Stomach (tissue), 9 donors: Measurements from ENCODE around the gene MRI1. TPM values are rescaled to one million over a fixed set of nuclear protein-coding genes. Genes with fewer than 3 reads are reported as not detected.
"Not testable (repeated sequence)": the region's sequence is repeated elsewhere in the genome, so short reads cannot be mapped to it uniquely, and the experiment has no call there.

Experiments
- DNase-seq, 2 donors: peaks; one replicate each; pipeline versions ENCODE4 v3.0.0 to v3.0.0-alpha.2; 2013 to 2019
- H3K27ac ChIP-seq, 5 donors: fragments of 200-600 bp in 4 of 5; sonication (generic) in 4 of 5; one replicate each; pipeline ENCODE4 v1.5.1; 2013 to 2019; ENCODE audit warnings: mild to moderate bottlenecking in 1 of 5, moderate library complexity in 1 of 5
- H3K27me3 ChIP-seq, 3 donors: fragments of 200-600 bp; sonication (generic); one replicate each; pipeline ENCODE4 v1.5.1; 2017 to 2019; ENCODE audit warnings: mixed run types in 1 of 3
- H3K36me3 ChIP-seq, 4 donors: fragments of 200-600 bp; sonication (generic); 1 replicate in 3 of 4; 2 replicates in 1 of 4; pipeline ENCODE4 v1.5.1; 2016 to 2019
- H3K4me1 ChIP-seq, 4 donors: fragments of 200-600 bp; sonication (generic); one replicate each; pipeline ENCODE4 v1.5.1; 2016 to 2019
- H3K4me3 ChIP-seq, 4 donors: fragments of 200-600 bp; sonication (generic) in 3 of 4; one replicate each; pipeline ENCODE4 v1.5.1; 2016 to 2019; ENCODE audit warnings: mild to moderate bottlenecking in 1 of 4
- H3K9me3 ChIP-seq, 4 donors: fragments of 200-600 bp; sonication (generic); one replicate each; pipeline ENCODE4 v1.5.1; 2016 to 2019
- EP300 ChIP-seq: sonication (generic); formaldehyde crosslinking; IDR thresholded peaks from one replicate; pipeline ENCODE4 v1.6.1; 2017; ENCODE audit warnings: antibody characterized with exemption
- POLR2A ChIP-seq, 4 donors: fragments of 450-650 bp; IDR thresholded peaks; one replicate each; pipeline ENCODE4 v1.6.1; 2016; ENCODE audit warnings: antibody characterized with exemption in 4 of 4, control low read depth in 2 of 4, mild to moderate bottlenecking in 1 of 4, moderate library complexity in 1 of 4
- POLR2AphosphoS5 ChIP-seq, 3 donors: sonication (generic); formaldehyde crosslinking; IDR thresholded peaks; one replicate each; pipeline ENCODE4 v1.6.1; 2016; ENCODE audit warnings: antibody characterized with exemption in 3 of 3
- WGBS, 5 donors: extraction: QIAGEN DNeasy Blood & Tissue Kit in 3 of 5; methylation state at CpG; one replicate each; pipeline versions ENCODE4 v1.1.5 to v1.1.7; 2013 to 2018; 5-methylcytosine and 5-hydroxymethylcytosine counted together
- intact Hi-C: fragments of 100-400 bp; cut with DNase I; formaldehyde crosslinking; loops from one replicate; pipeline ENCODE4 v1.15.1; 2023; ENCODE audit warnings: low total_unique reads
- polyA plus RNA-seq, 3 donors: library from polyadenylated mRNA; stranded (reverse); fragments of 200-250 nt; gene quantifications; one replicate each; pipeline ENCODE4 v1.2.3, GENCODE V29; 2013
- total RNA-seq, 5 donors: library from RNA; depleted of rRNA; stranded (reverse); fragments of >200 nt; gene quantifications; one replicate each; pipeline versions ENCODE4 v1.1.0 to v1.2.3, GENCODE V29; 2014 to 2016
- TF ChIP-seq, protein P1 (sequence below), 7 experiments: fragments of 450-650 bp in 4 of 7; fragments of 200-600 bp in 3 of 7; sonication (generic) in 3 of 7; IDR thresholded peaks; one replicate each; pipeline ENCODE4 v1.5.1; 2016 to 2019; ENCODE audit warnings: antibody characterized with exemption in 7 of 7, control low read depth in 2 of 7, mild to moderate bottlenecking in 1 of 7
- donor health status: healthy with polysubstance abuse.
- donor health status: Bipolar disorder and iron deficiency.
- donor health status: healthy.

MRI1 gene
- total and polyA plus RNA-seq, 8 donors: 7.3 to 249 (median 36.4) TPM

DNA sequence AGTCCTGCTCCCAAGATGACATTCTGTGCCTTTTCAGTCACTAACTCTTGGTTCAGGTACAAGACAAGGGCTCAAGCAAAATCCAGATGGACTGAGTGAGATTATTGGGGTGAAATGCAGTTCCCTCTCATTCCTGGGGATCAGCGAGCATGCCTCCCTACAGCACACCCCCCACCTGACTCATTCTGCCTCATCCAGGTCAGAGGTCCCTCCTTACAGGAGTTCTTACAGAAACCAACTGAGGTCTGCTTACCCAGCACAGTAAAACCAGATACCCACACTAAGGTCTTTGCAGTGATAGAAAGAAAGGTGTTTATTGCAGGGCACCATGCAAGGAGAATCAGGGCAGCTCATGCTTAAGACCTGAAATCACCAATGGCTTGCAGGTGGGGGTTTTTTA is 21.6 kb upstream of the MRI1 start:
- Histone ChIP-seq H3K4me3 (no peak overlapping the region), H3K27ac (no peak overlapping the region), H3K9me3 (no peaks in the 10 kb centered on the region), H3K27me3 (no peaks in the 10 kb centered on the region), H3K36me3 (peaks cover 0 to 2% (median 0%) of the 10 kb centered on the region in 4 donors), H3K4me1 (no peaks in the 10 kb centered on the region)
- 82 to 100% (median 100%) methylated on average over 1 of the region's 1 CpG for WGBS, 5 donors
- no peak for DNase-seq
- intact Hi-C loops: no loop called here
- TF ChIP-seq, protein P1, sequence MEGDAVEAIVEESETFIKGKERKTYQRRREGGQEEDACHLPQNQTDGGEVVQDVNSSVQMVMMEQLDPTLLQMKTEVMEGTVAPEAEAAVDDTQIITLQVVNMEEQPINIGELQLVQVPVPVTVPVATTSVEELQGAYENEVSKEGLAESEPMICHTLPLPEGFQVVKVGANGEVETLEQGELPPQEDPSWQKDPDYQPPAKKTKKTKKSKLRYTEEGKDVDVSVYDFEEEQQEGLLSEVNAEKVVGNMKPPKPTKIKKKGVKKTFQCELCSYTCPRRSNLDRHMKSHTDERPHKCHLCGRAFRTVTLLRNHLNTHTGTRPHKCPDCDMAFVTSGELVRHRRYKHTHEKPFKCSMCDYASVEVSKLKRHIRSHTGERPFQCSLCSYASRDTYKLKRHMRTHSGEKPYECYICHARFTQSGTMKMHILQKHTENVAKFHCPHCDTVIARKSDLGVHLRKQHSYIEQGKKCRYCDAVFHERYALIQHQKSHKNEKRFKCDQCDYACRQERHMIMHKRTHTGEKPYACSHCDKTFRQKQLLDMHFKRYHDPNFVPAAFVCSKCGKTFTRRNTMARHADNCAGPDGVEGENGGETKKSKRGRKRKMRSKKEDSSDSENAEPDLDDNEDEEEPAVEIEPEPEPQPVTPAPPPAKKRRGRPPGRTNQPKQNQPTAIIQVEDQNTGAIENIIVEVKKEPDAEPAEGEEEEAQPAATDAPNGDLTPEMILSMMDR (IDR thresholded peaks at IDR 0.05): no peak
- TF ChIP-seq EP300: no peak
- no peak for TF ChIP-seq POLR2AphosphoS5 (IDR thresholded peaks at IDR 0.05)
- TF ChIP-seq POLR2A (IDR thresholded peaks at IDR 0.05): no peak

DNA sequence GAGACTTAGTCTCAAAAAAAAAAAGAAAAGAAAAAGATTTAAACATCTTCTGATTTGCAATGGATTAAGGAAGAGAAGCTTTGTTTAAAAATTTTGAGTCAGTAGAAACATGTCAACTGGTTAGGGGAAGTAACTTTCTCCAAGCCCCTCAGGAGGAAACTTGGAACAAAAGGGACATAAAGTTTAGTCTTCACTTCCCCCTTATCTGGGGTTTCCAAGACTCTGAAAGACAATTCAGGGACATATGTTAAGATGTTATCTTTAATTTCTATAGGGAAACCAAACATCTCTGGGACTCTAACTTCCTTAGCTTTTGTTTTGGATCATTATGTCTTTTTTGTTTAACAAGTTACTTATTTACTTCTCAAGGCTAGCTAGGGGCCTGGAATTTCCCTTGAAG is 20.1 kb upstream of the MRI1 start:
- Histone ChIP-seq H3K4me3 (no peak overlapping the region), H3K4me1 (peaks cover 9 to 13% (median 10%) of the 10 kb centered on the region in 4 donors), H3K9me3 (no peaks in the 10 kb centered on the region), H3K36me3 (no peaks in the 10 kb centered on the region), H3K27me3 (no peaks in the 10 kb centered on the region), H3K27ac (no peak overlapping the region)
- no peak for DNase-seq
- TF ChIP-seq, protein P1 (IDR thresholded peaks at IDR 0.05): no peak
- TF ChIP-seq POLR2AphosphoS5 (IDR thresholded peaks at IDR 0.05) (no peak), EP300 (no peak), POLR2A (IDR thresholded peaks at IDR 0.05) (no peak)
- intact Hi-C loops: no loop called here

DNA sequence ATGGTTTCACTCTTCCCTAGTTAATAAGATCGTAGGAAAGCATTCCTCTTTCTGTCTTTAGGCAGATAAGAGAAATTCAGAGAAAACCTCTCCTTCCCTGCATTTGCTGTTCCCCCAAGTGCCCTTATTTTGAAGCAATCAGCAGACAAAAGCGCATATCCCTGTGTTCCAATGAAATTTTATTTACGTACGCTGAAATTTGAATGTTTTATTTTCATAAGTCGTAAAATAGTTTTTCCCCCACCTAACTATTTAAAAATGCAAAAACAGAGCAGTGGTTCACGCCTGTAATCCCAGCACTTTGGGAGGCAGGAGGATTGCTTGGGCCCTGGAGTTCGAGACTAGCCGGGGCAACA is 17.2 kb upstream of the MRI1 start:
- intact Hi-C loops: no loop called here
- Histone ChIP-seq H3K4me3 (peak overlapping the region; percentile 62 to 84 (median 78)), H3K27me3 (no peaks in the 10 kb centered on the region), H3K4me1 (peaks cover 9 to 30% (median 27%) of the 10 kb centered on the region in 4 donors), H3K27ac (peak overlapping the region; percentile 52 to 95 (median 93)), H3K36me3 (peaks cover 9 to 14% (median 10%) of the 10 kb centered on the region in 4 donors), H3K9me3 (no peaks in the 10 kb centered on the region)
- DNase-seq: no peak
- TF ChIP-seq POLR2AphosphoS5 (IDR thresholded peaks at IDR 0.05) (no peak), EP300 (no peak)
- WGBS, 5 donors: 85 to 92% (median 89%) methylated on average over 8 of the region's 8 CpGs

DNA sequence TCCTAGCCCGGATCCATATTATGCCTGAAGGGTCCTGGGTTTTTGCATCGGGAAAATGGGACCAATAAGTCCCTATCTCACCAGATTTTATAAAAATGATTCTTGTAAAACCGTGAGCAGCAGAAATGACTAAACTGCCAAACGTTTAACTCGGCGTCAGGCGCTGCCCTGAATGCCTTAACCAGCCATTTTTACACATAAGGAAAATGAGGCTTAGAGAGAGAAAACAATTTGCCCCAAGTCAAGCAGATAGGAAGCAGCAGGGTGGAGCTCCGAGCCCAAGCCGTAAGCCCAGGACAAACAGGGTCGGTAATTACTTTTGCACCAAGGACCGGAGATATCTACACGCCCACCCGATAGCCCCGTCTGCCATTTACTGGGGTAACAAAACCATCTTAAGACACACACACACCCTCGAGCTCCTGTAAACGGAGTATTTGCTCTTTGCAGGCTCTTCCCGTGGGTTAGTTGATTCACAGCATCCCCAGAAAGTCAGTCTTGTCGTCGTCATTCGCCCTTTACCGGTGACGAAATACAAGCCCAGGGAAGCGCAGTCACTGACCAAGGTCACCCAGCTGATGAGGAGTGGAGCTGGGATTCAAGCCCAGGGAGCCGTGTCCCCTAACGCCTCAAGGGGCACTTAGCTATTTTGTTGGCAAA is 16.0 kb upstream of the MRI1 start:
- peaks cover 9 to 30% (median 27%) of the 10 kb centered on the region in 4 donors for H3K4me1 ChIP-seq
- no peaks in the 10 kb centered on the region for H3K9me3 ChIP-seq
- WGBS, 5 donors: 0 to 2% (median 1%) methylated on average over 24 to 25 of the region's 25 CpGs
- no peaks in the 10 kb centered on the region for H3K27me3 ChIP-seq
- peaks cover 18 to 26% (median 22%) of the 10 kb centered on the region in 4 donors for H3K36me3 ChIP-seq
- peak overlapping the region; percentile 87 to 95 (median 93) for H3K27ac ChIP-seq
- peak in 1 of 2 donors; percentile 67 for DNase-seq
- peak in 1 of 3 donors; percentile 3 for TF ChIP-seq POLR2AphosphoS5 (IDR thresholded peaks at IDR 0.05)
- TF ChIP-seq, protein P1 (IDR thresholded peaks at IDR 0.05): no peak
- intact Hi-C loops: no loop called here
- peak overlapping the region; percentile 62 to 84 (median 78) for H3K4me3 ChIP-seq

DNA sequence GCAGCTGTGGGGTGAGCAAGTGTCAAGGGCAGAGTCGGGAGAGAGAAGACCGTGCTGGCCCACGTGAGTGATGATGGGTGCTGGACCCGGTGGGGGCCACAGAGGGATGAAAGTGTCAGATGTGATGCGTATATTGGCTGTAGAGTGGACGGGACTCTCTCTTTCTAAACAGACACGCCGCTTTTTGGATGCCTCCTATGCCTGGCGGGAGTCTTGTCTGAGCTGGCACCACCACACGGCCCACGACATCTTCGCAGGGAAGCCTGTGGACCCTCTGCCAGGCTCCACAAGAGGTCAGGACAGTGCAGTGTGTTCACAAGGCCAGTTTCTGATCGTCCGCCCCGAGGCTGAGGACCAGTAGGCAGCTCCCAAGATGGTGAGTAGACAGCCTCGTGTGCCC is 12.9 kb upstream of the MRI1 start:
- no peak for TF ChIP-seq POLR2AphosphoS5 (IDR thresholded peaks at IDR 0.05)
- TF ChIP-seq POLR2A (IDR thresholded peaks at IDR 0.05): no peak
- no peak for TF ChIP-seq EP300
- TF ChIP-seq, protein P1 (IDR thresholded peaks at IDR 0.05): no peak
- intact Hi-C loops: no loop called here
- H3K9me3 ChIP-seq: no peaks in the 10 kb centered on the region
- no peak overlapping the region for H3K27ac ChIP-seq
- 87 to 93% (median 91%) methylated on average over 16 of the region's 16 CpGs for WGBS, 5 donors
- H3K27me3 ChIP-seq: no peaks in the 10 kb centered on the region
- H3K4me3 ChIP-seq: no peak overlapping the region
- H3K36me3 ChIP-seq: peaks cover 44 to 58% (median 54%) of the 10 kb centered on the region in 4 donors
- peaks cover 9 to 30% (median 27%) of the 10 kb centered on the region in 4 donors for H3K4me1 ChIP-seq
- DNase-seq: no peak

DNA sequence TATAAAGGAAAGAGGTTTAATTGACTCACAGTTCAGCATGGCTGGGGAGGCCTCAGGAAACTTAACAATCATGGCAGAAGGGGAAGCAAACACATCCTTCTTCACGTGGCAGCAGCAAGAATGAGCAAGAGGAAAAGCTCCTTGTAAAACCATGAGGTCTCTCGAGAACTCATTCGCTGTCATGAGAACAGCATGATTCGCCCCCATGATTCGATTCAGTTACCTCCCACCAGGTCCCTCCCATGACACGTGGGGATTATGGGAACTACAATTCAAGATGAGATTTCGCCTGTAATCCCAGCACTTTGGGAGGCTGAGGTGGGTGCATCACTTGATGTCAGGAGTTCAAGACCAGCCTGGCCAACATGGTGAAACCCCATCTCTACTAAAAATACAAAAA is 10.7 kb upstream of the MRI1 start:
- H3K27me3 ChIP-seq, H3K27ac ChIP-seq, intact Hi-C loops, DNase-seq, H3K9me3 ChIP-seq, H3K4me3 ChIP-seq: not testable (repeated sequence)
- peaks cover 65 to 80% (median 76%) of the 10 kb centered on the region in 4 donors for H3K36me3 ChIP-seq
- WGBS, 5 donors: 86 to 92% (median 91%) methylated on average over 7 of the region's 7 CpGs
- H3K4me1 ChIP-seq: peaks cover 5 to 26% (median 21%) of the 10 kb centered on the region in 4 donors
